GM18511 (cell line): ENCODE measurements around the gene KAT5.
A peak's percentile ranks its signal among the peaks of the same experiment; 100 is the strongest.
"Not testable (repeated sequence)": the region's sequence is repeated elsewhere in the genome, so short reads cannot be mapped to it uniquely, and the experiment has no call there.

Experiments used
- ATAC-seq: cut with Tn5 transposase; IDR thresholded peaks from one replicate; pipeline ENCODE4 v1.9.1; 2021; ENCODE audit warnings: mild to moderate bottlenecking, moderate library complexity; ENCODE audit not compliant: unreplicated experiment

The KAT5 gene

GRCh38 chr11:65711785-65712632 lies at the start of gene KAT5:
Gene KAT5, plus strand, starts transcription at chr11:65712252. Its CDS starts 16 bp downstream, at chr11:65712268.
- peak; percentile 82 for ATAC-seq

DNA sequence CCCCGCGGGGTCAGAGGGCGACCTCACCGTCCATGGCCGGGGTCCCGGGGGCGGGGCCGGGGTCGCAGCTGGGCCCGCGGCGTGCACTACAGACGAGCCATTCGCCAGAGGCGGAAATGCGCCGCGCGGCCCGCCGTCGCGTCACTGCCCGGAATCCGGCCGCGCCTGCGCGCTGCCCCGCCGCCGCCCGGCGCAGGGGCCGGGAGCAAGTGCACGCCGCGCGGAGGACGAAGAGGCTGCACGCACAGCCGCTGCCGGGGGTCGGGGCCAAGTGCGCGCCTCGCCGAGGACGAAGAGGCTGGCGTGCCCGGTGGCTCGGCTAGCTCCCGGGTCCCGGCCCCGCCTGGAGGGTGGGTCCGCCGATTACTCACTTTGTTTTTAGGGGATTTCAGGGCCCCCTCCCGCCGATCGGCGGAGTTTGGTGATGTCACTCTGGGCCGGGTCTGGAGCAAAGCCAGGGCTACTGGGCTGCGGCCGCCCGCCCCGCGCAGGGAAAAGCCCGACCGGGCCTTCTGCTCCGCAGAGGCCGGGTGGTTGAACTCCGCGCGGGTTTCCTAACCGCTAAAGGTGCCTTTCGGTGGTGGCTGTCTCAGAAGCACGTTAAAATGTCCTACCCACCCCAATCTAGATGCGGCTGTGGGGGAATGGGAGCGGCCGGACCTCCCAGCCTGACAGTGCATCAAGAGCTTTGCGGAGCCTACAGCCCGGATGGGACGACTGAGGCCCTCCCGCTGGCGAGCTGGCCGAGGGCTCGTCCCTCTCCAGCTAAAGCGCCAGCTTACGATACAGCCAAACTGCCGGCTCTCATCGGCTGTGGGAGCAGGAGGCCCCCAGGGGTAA lies 49.0 kb upstream of the KAT5 start, which contains the start of gene RELA:
TSS of gene RELA (minus strand) at position 118 of the 840 bp plus-strand sequence. CDS start at position 34, 84 bp downstream.
- ATAC-seq = peak; percentile 83

- ATAC-seq = peak; percentile 36
Measured at GRCh38 chr11:65663639-65664200, 48.3 kb upstream of the KAT5 start.

- ATAC-seq = no peak
Measured at GRCh38 chr11:65672180-65672860, 39.7 kb upstream of the KAT5 start.

- ATAC-seq = no peak
Measured at GRCh38 chr11:65672982-65673381, 39.1 kb upstream of the KAT5 start.

DNA sequence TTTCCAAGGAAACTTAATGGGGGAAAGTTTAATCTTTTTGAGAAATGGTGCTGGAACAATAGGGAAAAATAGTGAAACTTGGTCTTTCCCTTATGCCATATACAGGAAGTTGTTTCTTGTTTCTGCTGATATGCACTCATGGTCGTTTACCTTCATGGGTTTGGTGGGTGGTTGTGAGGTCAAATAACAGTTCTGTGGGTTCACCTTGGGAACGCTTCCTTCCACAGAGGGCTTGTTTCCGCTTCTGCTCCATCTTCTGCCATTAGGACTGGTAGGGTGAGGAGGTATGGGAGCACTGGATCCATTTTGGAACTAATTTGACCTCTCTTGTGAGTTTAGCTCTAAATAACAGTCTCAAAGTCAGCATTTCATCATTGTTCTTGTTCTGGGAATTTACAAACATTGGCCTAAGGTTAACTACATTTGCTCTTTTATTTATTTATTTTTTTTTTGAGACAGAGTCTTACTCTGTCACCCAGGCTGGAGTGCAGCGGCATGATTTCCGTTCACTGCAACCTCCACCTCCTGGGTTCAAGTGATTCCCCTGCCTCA lies 31.8 kb upstream of the KAT5 start:
- no peak for ATAC-seq

GRCh38 chr11:65683480-65683879 lies 28.6 kb upstream of the KAT5 start:
- not testable (repeated sequence) for ATAC-seq

DNA sequence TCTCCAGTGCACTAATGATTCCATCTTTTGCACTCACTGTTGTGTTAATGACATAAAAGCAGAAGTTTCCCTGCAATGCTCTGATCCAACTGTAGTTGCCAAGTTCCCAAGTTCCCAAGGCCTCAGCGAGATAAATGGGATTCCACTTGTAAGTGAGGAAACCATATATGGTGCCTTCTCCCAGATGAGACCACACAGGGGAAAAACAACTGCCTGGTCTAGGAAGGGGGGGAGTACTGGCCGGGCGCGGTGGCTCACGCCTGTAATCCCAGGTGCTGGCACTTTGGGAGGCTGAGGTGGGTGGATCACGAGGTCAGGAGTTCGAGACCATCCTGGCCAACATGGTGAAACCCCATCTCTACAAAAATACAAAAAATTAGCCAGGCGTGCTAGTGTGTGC lies 26.1 kb upstream of the KAT5 start:
- no peak for ATAC-seq

- ATAC-seq = not testable (repeated sequence)
Measured at GRCh38 chr11:65691847-65692246, 20.2 kb upstream of the KAT5 start.

DNA sequence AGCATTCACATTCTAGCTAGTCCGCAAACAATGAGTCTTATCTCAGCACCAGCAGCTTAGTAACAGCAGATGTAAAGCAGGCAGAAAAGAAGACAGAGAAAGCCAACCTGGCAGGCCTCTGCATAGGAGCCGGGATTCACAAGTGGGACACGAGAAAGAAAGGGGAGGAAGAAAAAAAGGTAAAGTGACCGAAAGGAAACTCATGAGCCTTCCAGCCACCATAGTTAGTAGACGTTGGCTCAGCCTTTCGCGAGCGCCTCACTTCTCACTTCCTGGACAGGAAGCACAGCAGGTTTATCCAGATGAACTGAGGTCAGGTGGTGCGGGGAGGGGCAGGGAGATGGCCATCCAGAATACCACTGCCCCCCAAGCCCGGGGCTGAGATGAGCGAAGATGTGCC lies 19.7 kb upstream of the KAT5 start:
- ATAC-seq = no peak

GRCh38 chr11:65695459-65696241 lies 16.4 kb upstream of the KAT5 start:
- no peak for ATAC-seq

GRCh38 chr11:65696802-65697552 lies 15.1 kb upstream of the KAT5 start:
- ATAC-seq = no peak

- no peak for ATAC-seq
Measured at GRCh38 chr11:65698205-65698604, 13.8 kb upstream of the KAT5 start.

DNA sequence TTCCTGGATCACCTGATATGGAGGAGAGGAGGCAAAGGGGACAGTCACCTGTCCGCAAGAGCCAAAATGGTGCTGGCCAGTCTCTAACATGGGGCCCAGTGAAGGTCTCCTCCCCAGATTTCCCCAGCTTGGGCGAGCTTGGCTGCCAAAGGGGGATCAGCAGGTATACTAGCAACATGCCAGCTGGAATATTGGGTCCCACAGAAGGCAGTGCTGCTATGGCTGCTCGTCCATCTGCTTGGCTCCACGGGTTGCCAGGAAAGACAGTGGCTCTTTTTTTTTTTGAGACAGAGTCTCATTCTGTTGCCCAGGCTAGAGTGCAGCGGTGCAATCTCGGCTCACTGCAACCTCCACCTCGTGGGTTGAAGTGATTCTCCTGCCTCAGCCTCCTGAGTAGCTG lies 12.7 kb upstream of the KAT5 start:
- ATAC-seq = no peak

DNA sequence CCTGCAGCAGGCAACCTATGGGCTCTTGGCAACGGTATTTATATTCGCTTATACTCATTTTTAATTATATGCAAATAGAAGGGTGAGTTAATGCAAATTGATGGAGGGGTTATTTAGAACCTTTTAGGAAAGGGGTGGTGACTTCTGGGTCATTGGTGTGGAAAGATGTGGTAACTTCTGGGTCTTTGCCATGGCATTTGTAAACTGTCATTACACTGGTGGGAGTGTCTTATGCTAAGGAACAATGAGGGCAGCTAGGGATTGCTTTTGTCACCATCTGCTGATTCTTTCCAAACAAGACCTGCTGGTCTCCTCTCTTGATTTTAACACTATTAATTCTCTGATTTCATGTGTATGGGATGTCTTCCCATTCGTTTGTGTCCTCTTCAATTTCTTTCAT lies 11.7 kb upstream of the KAT5 start:
- ATAC-seq = no peak

DNA sequence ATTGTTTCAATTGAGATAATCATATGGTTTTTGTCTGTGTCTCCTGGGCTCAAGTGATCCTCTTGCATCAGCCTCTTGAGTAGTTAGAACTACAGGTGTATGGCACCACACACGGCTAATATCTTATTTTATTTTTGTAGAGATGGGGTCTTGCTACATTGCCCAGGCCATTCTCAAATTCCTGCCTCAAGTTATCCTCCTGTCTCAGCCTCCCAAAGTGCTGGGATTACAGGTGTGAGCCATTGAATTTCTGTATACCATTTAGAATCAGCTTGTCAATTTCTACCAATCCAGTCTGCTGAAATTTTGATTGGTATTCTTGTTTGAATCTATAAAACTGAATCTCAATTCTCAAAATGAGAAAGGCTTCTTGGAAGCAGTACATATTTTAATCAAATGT lies 10.4 kb upstream of the KAT5 start:
- no peak for ATAC-seq

- ATAC-seq = no peak
Measured at GRCh38 chr11:65703846-65704245, 8.2 kb upstream of the KAT5 start.

DNA sequence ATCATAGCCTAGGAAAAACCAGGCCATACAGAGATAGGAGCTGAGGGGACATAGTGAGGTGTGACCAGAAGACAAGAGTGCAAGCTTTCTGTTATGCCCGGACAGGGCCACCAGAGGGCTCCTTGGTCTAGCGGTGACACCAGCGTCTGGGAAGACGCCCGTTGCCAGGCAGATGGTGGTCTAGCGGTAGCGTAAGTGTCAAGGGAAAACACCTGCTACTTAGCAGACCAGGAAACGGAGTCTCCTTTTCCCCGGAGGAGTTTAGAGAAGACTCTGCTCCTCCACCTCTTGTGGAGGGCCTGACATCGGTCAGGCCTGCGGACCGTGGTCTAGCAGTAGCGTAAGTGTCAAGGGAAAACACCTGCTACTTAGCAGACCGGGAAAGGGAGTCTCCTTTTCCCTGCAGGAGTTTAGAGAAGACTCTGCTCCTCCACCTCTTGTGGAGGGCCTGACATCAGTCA lies 5.7 kb upstream of the KAT5 start:
- not testable (repeated sequence) for ATAC-seq

DNA sequence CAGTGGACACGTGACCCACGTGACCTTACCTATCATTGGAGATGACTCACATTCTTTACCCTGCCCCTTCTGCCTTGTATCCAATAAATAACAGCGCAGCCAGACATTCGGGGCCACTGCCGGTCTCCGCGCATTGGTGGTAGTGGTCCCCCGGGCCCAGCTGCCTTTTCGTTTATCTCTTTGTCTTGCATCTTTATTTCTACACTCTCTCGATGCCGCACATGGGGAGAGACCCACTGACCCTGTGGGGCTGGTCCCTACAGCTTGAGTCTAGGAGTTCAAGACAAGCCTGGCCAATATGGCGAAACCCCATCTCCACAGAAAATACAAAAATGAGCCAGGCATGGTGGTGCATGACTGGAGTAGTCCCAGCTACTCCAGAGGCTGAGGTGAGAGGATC lies 5.0 kb upstream of the KAT5 start:
- ATAC-seq = not testable (repeated sequence)
